Body of pancreas (tissue), 4 donors: ENCODE measurements around the gene RSRP1.

Experiments
- CTCF ChIP-seq, 7 experiments: fragments of 450-650 bp in 4 of 7; fragments of 200-600 bp in 3 of 7; sonication (generic) in 3 of 7; IDR thresholded peaks; one replicate each; pipeline ENCODE4 v1.5.1; 2016 to 2019; ENCODE audit warnings: antibody characterized with exemption in 7 of 7
- POLR2A ChIP-seq, 3 donors: fragments of 450-650 bp; IDR thresholded peaks; one replicate each; pipeline ENCODE4 v1.6.1; 2016; ENCODE audit warnings: antibody characterized with exemption in 3 of 3, mild to moderate bottlenecking in 2 of 3

GRCh38 chr1:25217598-25218232 lies 29.5 kb downstream of the RSRP1 start:
- TF ChIP-seq CTCF (IDR thresholded peaks at IDR 0.05) (no peak), POLR2A (IDR thresholded peaks at IDR 0.05) (no peak)
